Measurements from ENCODE around the gene MYADML2.

MYADML2 gene

GRCh38 chr17:81927152-81927652, 19.8 kb downstream of the MYADML2 start:
- DNase-seq (ENCODE audit: extremely low read depth, low read depth), result no peak
- TF ChIP-seq CTCF (IDR thresholded peaks at IDR 0.05; ENCODE audit: low read depth, low read length), result no peak

DNA sequence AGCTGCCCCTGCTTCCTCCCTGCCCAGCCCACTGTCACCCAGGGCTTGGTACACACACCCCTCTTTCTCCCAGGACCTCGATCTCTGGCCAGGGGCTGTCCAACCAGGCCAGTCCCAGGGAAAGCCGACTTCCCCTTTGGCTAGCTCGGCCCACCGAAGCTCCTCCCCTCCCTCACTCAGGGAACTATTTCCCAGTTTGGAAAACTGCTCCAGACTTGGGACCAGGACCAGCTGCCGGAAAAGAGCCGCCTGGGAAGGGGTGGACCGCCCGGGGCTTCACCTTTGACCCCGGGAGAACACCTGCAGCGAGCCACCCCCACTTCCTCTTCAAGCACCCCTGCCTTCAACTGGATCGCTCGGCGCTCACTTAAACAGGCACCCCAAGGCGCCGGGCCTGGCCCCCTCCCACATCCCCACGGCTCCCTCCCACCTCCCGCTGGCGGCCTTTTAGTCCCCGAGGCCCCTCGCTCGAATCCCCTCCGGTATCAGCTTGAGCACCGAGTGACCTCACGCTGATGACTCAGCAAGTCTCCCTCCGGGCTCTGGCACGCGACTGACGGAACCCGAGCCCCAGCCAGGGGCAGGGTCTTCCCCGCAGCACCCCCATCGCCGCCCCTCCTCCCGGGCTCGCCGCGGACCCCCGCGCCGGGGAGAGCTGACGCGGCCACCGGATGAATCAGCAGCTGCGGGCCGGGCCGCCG, 20.4 kb downstream of the MYADML2 start:
- no peak for TF ChIP-seq CTCF (IDR thresholded peaks at IDR 0.05; ENCODE audit: low read depth, low read length)
- DNase-seq (ENCODE audit: extremely low read depth, low read depth), result peak; percentile 65

DNA sequence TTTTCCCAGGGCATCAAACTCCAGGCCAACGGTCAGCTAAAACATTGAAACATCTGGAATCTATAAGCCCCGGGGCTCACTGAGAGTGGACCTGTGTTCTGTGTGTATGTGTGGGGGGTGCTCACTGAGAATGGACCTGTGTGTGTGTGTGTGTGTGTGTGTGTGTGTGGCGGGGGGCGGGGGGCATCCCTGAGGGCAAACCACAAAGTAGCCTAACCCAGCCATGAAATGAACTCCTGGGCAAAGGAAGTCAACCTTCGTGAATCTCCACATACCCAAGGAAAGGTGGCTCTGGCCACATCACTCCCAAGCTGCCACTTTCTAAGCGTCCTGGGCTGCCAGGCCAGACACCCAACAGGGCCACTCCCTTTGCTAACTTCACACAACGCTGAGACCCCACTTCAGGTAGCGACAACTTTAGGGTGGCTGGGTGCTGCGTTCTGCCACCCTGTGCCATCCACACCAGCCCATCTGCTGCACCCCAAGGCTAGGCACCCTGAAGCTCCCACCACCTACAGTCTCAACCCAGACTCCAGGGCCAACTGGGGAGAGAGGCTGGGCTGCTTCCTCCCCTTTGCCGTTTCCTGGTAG, 21.1 kb downstream of the MYADML2 start:
- no peak for DNase-seq (ENCODE audit: extremely low read depth, low read depth)
- no peak for TF ChIP-seq CTCF (IDR thresholded peaks at IDR 0.05; ENCODE audit: low read depth, low read length)

DNA sequence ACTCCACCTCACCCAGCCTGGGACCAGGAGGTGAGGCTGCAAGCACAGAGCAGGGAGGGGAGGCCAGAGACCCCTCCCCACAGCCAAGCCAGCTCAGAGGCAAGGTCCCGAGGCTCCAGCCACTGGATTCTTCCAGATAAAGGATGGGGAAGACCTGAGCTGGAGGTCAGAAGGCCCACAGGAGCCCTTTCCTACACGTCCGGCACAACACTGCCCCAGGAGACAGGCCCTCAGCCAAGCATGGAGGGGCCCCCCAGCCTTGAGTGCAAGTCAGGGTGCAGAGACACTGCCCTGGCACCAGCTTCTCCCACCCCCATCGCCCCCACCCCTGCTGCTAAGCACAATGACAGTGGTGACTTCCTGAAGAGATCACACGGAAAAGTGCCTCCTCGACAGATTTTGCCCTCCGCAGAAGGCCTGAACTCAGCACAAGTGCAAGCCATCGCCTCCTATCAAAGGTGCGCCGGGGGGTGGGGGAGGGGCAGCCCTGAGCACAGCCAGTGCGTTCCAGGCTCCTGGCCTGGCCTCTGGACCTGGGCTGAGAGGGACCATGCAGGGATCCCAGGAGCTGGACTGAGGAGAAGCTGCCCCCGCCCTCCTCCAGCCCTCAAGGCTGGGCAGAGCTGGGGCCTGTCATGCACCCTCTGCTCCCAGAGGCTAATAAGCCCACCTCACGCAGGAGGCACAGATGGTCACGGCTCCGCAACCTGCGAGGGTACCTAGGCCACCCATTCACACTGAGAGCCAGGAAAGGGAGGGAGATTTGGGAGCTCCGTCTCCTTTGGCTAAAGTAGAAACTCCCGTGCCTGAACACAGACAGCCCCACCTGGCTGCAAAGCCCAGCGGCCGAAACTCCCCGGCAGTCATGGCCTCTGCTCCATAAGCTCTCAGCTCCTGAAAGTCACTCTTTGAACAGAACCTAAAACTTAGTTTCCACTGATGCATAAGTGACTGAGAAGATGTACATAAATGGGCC, 22.2 kb downstream of the MYADML2 start:
- no peak for TF ChIP-seq CTCF (IDR thresholded peaks at IDR 0.05; ENCODE audit: low read depth, low read length)
- no peak for DNase-seq (ENCODE audit: extremely low read depth, low read depth)

GRCh38 chr17:81923302-81924260, 23.5 kb downstream of the MYADML2 start:
- no peak for TF ChIP-seq CTCF (IDR thresholded peaks at IDR 0.05; ENCODE audit: low read depth, low read length)
- DNase-seq (ENCODE audit: extremely low read depth, low read depth), result no peak

GRCh38 chr17:81922566-81923301, 24.3 kb downstream of the MYADML2 start:
- TF ChIP-seq CTCF (IDR thresholded peaks at IDR 0.05; ENCODE audit: low read depth, low read length), result no peak
- no peak for DNase-seq (ENCODE audit: extremely low read depth, low read depth)

Data from AG09319 (cell line).